ENCODE results near the gene VPS13D. TPM values are rescaled to one million over a fixed set of nuclear protein-coding genes. Genes with fewer than 3 reads are reported as not detected.

The VPS13D gene
- total RNA-seq, 1 experiment from 2014 or later = 20.2 TPM

GRCh38 chr1:12204754-12205658, 24.8 kb upstream of the VPS13D start:
- H3T11ph ChIP-seq (ENCODE audit: low read length) = no peak overlapping the region

More at GRCh38 chr1:12204754-12205658, 24.8 kb upstream of the VPS13D start:
- Mint-ChIP-seq H3K36me3 (ENCODE audit: insufficient read depth in 1 of 3, low read depth in 3 of 3) (no peaks in the 10 kb centered on the region), H3K27ac (no peak overlapping the region), H3K9me3 (no peaks in the 10 kb centered on the region; a peak in 1 of 5 replicates), H3K27me3 (ENCODE audit: low read depth) (no peaks in the 10 kb centered on the region), H3K4me3 (no peak overlapping the region), H3K4me1 (peaks cover 30% of the 10 kb centered on the region in 2 experiments)
- no peak overlapping the region for H2BK15ac ChIP-seq (ENCODE audit: low read depth, low read length)
- no peaks in the 10 kb centered on the region; the same call in 1 of the 2 replicates for H3K4me1 ChIP-seq (ENCODE audit: insufficient read depth, low read length)
- H3K23ac ChIP-seq (ENCODE audit: insufficient read length, low read depth, low read length) = no peak overlapping the region
- no peak overlapping the region for H3K14ac ChIP-seq (ENCODE audit: insufficient read depth, low read length)
- no peak overlapping the region for H2BK120ac ChIP-seq (ENCODE audit: low read depth, low read length, poor library complexity, severe bottlenecking)
- no peak overlapping the region for H2BK20ac ChIP-seq (ENCODE audit: low read depth, low read length, poor library complexity, severe bottlenecking)
- H4K91ac ChIP-seq (ENCODE audit: insufficient read length, low read depth, low read length) = no peak overlapping the region
- no peaks in the 10 kb centered on the region for H3K79me2 ChIP-seq (ENCODE audit: insufficient read depth, low read length)
- no peak overlapping the region for H3K4ac ChIP-seq (ENCODE audit: low read depth, low read length)
- H3K79me1 ChIP-seq (ENCODE audit: insufficient read depth, low read depth, low read length, poor library complexity, severe bottlenecking) = no peaks in the 10 kb centered on the region
- H4K8ac ChIP-seq (replicated peaks; ENCODE audit: insufficient read length, low read depth, low read length) = no peak overlapping the region
- H3K23me2 ChIP-seq (ENCODE audit: insufficient read length, low read depth, low read length, poor library complexity, severe bottlenecking) = no peaks in the 10 kb centered on the region
- H3K4me2 ChIP-seq (ENCODE audit: insufficient read depth, insufficient read length, low read length) = no peak overlapping the region
- no peak overlapping the region for H2BK12ac ChIP-seq (ENCODE audit: insufficient read length, low read depth, low read length)
- no peak overlapping the region for H4K5ac ChIP-seq (ENCODE audit: insufficient read length, low read depth, low read length)
- no peak for TF ChIP-seq CTCF (conservative IDR thresholded peaks at IDR 0.05)
- H4K20me1 ChIP-seq (ENCODE audit: control insufficient read depth, insufficient read depth, insufficient read length) = no peaks in the 10 kb centered on the region
- no peak overlapping the region for H2AFZ ChIP-seq (ENCODE audit: low read length)
- H3K56ac ChIP-seq (ENCODE audit: insufficient read length, low read depth, low read length) = no peak overlapping the region
- H3K18ac ChIP-seq (ENCODE audit: insufficient read length, low read depth, low read length) = no peak overlapping the region
- no peak overlapping the region for H3K27ac ChIP-seq (ENCODE audit: insufficient read length, low read depth, low read length)
- no peak overlapping the region for H3K9ac ChIP-seq (ENCODE audit: extremely low read depth, insufficient read length, low read length)
- DNase-seq = no peak
- WGBS (ENCODE audit: extremely low coverage, insufficient read length, low lambda C conversion rate) = no CpG with 5 or more reads among the region's 7 CpGs
- no peak overlapping the region for H2AK5ac ChIP-seq (ENCODE audit: insufficient read length, low read length)
- no peaks in the 10 kb centered on the region for H3K27me3 ChIP-seq (ENCODE audit: insufficient read depth, low read length)
- no peak overlapping the region for H2BK5ac ChIP-seq (ENCODE audit: insufficient read length, low read length)
- H3K9me3 ChIP-seq (ENCODE audit: control insufficient read depth, low read depth, low read length) = no peaks in the 10 kb centered on the region

Measured in H9 (cell line).